DOHH2 (cell line): Measurements from ENCODE around the gene ELAVL1.

Source experiments
- H3F3A ChIP-seq: fragments of 200-600 bp; sonication (generic), shearing (Covaris generic); 2 replicates; pipeline ENCODE4 v1.6.0; 2016; ENCODE audit warnings: antibody characterized with exemption, mild to moderate bottlenecking; ENCODE audit not compliant: control insufficient read depth, insufficient read depth
- H3K27ac ChIP-seq: fragments of 200-600 bp; sonication (generic); 2 replicates; pipeline ENCODE4 v1.5.1; 2014; ENCODE audit warnings: low read depth, mild to moderate bottlenecking, low read length, moderate library complexity
- H3K27me3 ChIP-seq: fragments of 200-600 bp; sonication (generic); 2 replicates; pipeline ENCODE4 v1.6.1; 2014; ENCODE audit warnings: mild to moderate bottlenecking, low read length, mixed read lengths; ENCODE audit not compliant: control insufficient read depth
- H3K36me3 ChIP-seq: fragments of 200-600 bp; sonication (generic); 2 replicates; pipeline ENCODE4 v1.6.1; 2014; ENCODE audit warnings: mild to moderate bottlenecking, low read length, moderate library complexity, mixed read lengths; ENCODE audit not compliant: control insufficient read depth
- H3K4me1 ChIP-seq: fragments of 200-600 bp; sonication (generic); 2 replicates; pipeline ENCODE4 v1.6.1; 2014; ENCODE audit warnings: mild to moderate bottlenecking, low read length, mixed read lengths; ENCODE audit not compliant: control insufficient read depth
- H3K4me2 ChIP-seq: fragments of 200-600 bp; sonication (generic); 2 replicates; pipeline ENCODE4 v1.6.0; 2014; ENCODE audit warnings: mild to moderate bottlenecking, low read length, moderate library complexity
- H3K4me3 ChIP-seq: fragments of 200-600 bp; sonication (generic); 2 replicates; pipeline ENCODE4 v1.5.1; 2014; ENCODE audit warnings: mild to moderate bottlenecking, low read length, mixed read lengths
- H3K79me2 ChIP-seq: fragments of 200-600 bp; sonication (generic); 2 replicates; pipeline ENCODE4 v1.6.1; 2014; ENCODE audit warnings: mild to moderate bottlenecking, low read length, mixed read lengths; ENCODE audit not compliant: control insufficient read depth
- H3K9me2 ChIP-seq: fragments of 200-600 bp; sonication (generic); replicated peaks from 2 replicates; pipeline ENCODE4 v1.6.1; 2014; ENCODE audit warnings: mild to moderate bottlenecking, low read length, mixed read lengths; ENCODE audit not compliant: control insufficient read depth
- H3K9me3 ChIP-seq: fragments of 200-600 bp; sonication (generic); 2 replicates; pipeline ENCODE4 v1.6.1; 2014; ENCODE audit warnings: antibody characterized with exemption, low read length, mixed read lengths; ENCODE audit not compliant: control insufficient read depth, insufficient read depth
- H4K20me1 ChIP-seq: fragments of 200-600 bp; sonication (generic); 2 replicates; pipeline ENCODE4 v1.6.0; 2014; ENCODE audit warnings: low read depth, mild to moderate bottlenecking, antibody characterized with exemption, low read length, moderate library complexity; ENCODE audit not compliant: control insufficient read depth, insufficient read depth
- EZH2phosphoT487 ChIP-seq: fragments of 200-600 bp; sonication (generic); IDR thresholded peaks from 2 replicates; pipeline ENCODE4 v1.6.1; 2017; ENCODE audit warnings: borderline replicate concordance, mild to moderate bottlenecking, antibody characterized with exemption, low read length, moderate library complexity, mixed read lengths
- TF ChIP-seq, protein P1 (sequence below): fragments of 200-600 bp; sonication (generic); IDR thresholded peaks from one replicate; pipeline ENCODE4 v1.5.1; 2014; ENCODE audit warnings: antibody characterized with exemption, mild to moderate bottlenecking, low read depth, low read length; ENCODE audit not compliant: poor library complexity, severe bottlenecking

ELAVL1 gene

DNA sequence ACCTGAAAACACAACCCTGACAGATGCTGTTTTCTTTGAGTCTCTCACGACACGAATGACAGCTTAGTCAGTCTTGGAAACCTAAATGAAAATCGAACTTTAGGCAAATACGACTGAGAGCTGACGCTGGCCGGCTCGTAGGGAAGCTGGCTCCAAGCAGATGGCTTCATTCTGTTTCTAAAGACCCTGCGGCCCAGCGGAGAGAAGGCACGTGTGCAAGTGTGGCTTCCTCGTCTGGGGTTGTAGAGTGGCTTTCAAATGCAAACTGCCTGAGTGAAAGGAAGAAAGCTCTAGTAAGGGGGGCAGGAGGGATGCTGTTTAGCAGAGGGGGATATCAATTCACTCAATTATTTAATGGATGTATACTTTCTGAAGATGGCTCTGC lies 35.9 kb downstream of the ELAVL1 start:
- TF ChIP-seq, protein P1, sequence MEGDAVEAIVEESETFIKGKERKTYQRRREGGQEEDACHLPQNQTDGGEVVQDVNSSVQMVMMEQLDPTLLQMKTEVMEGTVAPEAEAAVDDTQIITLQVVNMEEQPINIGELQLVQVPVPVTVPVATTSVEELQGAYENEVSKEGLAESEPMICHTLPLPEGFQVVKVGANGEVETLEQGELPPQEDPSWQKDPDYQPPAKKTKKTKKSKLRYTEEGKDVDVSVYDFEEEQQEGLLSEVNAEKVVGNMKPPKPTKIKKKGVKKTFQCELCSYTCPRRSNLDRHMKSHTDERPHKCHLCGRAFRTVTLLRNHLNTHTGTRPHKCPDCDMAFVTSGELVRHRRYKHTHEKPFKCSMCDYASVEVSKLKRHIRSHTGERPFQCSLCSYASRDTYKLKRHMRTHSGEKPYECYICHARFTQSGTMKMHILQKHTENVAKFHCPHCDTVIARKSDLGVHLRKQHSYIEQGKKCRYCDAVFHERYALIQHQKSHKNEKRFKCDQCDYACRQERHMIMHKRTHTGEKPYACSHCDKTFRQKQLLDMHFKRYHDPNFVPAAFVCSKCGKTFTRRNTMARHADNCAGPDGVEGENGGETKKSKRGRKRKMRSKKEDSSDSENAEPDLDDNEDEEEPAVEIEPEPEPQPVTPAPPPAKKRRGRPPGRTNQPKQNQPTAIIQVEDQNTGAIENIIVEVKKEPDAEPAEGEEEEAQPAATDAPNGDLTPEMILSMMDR: no peak
- TF ChIP-seq EZH2phosphoT487: no peak
- H3K36me3 ChIP-seq: peaks cover 80% of the 10 kb centered on the region

DNA sequence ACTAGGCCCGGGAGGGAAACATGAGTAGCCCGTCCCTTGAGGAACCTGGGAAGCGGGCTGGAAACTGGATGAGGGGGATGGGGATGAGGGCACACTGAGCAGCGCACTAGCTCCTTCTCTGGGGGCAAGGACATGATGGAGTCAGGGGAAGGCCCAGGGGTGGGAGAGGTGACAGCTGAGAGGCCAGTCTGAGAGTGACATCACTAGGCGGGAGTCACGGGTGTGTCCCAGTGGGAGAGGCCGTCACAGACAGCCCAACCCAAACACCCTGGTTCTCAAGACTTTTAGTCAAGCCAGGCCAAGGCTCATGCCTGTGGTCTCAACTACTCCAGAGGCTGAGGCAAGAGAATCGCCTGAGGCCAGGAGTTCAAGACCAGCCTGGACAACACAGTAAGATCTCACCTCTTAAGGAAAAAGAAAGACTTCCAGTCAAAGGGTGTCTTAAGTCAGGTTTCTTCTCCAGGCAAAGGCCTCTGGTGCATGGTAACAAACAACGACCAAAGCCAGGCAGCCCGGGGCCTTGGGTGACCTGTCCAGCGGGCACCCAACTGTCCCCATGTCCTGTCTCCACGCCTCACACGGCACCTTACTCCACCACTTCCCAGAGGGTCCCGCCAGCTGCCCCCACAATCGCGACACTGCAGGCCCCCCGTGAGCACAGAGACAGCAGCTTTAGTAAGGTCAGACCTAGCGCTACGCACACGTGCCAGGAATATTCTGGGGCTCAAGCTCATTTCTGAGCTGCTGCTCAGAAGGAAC lies 36.5 kb downstream of the ELAVL1 start:
- Histone ChIP-seq H3K4me3 (no peak overlapping the region), H3K4me2 (no peak overlapping the region), H3K9me3 (no peaks in the 10 kb centered on the region), H3K36me3 (peaks cover 80% of the 10 kb centered on the region), H3K9me2 (no peaks in the 10 kb centered on the region), H3K79me2 (no peaks in the 10 kb centered on the region), H3K27me3 (no peaks in the 10 kb centered on the region), H4K20me1 (peaks cover 8% of the 10 kb centered on the region; the same call in 1 of the 2 replicates), H3K4me1 (no peaks in the 10 kb centered on the region), H3K27ac (no peak overlapping the region), H3F3A (no peaks in the 10 kb centered on the region)
- TF ChIP-seq EZH2phosphoT487: no peak
- TF ChIP-seq, protein P1: no peak

More for the DNA sequence above, 35.9 kb downstream of the ELAVL1 start:
- Histone ChIP-seq H3K79me2 (no peaks in the 10 kb centered on the region), H3K4me3 (no peak overlapping the region), H3K4me2 (no peak overlapping the region), H3K27me3 (no peaks in the 10 kb centered on the region), H3K9me2 (no peaks in the 10 kb centered on the region), H3F3A (no peaks in the 10 kb centered on the region), H3K4me1 (no peaks in the 10 kb centered on the region), H3K27ac (no peak overlapping the region), H4K20me1 (peaks cover 8% of the 10 kb centered on the region; the same call in 1 of the 2 replicates), H3K9me3 (no peaks in the 10 kb centered on the region)

DNA sequence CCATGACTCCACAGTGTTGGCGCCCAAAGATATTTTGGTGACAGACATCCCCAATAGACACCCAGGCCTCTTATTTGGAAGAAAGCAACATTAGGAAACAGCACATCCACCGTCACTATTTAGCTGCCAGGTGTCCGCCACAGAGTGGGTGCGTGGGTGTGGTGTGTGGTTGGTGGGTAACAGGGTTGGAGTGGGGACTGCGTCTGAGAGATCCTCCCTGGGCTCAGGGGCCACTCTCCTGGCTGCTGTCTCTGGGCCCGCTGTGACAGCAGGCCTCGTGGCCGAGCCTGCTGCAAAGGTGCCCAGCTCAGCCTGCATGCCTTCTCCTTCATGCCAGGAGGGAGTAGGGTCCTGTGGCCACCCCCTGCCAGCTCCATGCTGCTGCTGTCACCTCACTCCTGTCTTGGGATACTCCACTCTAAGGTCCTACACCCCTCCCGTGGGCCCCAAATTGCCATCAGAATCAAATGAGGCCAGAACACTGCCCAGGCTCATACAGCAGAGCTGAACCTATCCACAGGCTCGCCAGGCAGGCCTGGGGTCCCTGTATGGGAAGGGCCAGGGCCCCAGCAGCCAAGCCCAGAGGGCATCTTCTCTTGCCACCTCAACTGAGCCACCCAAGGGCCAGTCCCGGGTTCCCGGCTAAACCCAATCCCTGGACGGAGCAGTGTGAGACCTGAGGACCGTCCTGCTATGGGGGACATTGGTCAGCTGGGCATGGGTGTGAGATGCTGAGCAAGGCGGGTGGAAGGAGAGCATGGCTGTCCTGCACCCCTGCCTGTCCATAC lies 37.2 kb downstream of the ELAVL1 start:
- Histone ChIP-seq H4K20me1 (peaks cover 8% of the 10 kb centered on the region; the same call in 1 of the 2 replicates), H3K4me1 (no peaks in the 10 kb centered on the region), H3K79me2 (no peaks in the 10 kb centered on the region), H3K27me3 (no peaks in the 10 kb centered on the region), H3K4me3 (no peak overlapping the region), H3K9me3 (no peaks in the 10 kb centered on the region), H3K9me2 (no peaks in the 10 kb centered on the region), H3F3A (no peaks in the 10 kb centered on the region), H3K36me3 (peaks cover 82% of the 10 kb centered on the region), H3K27ac (no peak overlapping the region), H3K4me2 (no peak overlapping the region)
- TF ChIP-seq, protein P1: no peak
- no peak for TF ChIP-seq EZH2phosphoT487
